ENCODE data around the gene UCN2.

GRCh38 chr3:48528754-48529153 is 34.8 kb downstream of the UCN2 start:
- TF ChIP-seq, protein P1, sequence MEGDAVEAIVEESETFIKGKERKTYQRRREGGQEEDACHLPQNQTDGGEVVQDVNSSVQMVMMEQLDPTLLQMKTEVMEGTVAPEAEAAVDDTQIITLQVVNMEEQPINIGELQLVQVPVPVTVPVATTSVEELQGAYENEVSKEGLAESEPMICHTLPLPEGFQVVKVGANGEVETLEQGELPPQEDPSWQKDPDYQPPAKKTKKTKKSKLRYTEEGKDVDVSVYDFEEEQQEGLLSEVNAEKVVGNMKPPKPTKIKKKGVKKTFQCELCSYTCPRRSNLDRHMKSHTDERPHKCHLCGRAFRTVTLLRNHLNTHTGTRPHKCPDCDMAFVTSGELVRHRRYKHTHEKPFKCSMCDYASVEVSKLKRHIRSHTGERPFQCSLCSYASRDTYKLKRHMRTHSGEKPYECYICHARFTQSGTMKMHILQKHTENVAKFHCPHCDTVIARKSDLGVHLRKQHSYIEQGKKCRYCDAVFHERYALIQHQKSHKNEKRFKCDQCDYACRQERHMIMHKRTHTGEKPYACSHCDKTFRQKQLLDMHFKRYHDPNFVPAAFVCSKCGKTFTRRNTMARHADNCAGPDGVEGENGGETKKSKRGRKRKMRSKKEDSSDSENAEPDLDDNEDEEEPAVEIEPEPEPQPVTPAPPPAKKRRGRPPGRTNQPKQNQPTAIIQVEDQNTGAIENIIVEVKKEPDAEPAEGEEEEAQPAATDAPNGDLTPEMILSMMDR (conservative IDR thresholded peaks at IDR 0.05; ENCODE audit: low read length) = no peak
- no peak for TF ChIP-seq EZH2phosphoT487 (IDR thresholded peaks at IDR 0.05; ENCODE audit: borderline replicate concordance, low read depth, low read length)

All from OCI-LY7 (cell line).